SK-N-SH treated with all-trans-retinoic acid at 6 μM for 48 hours (cell line): ENCODE results near the gene EVX1.

Experiments
- ATAC-seq: fragments of 200-7000 bp; cut with Tn5 transposase; 3 replicates; pipeline ENCODE4 v1.9.1; 2020; ENCODE audit warnings: mild to moderate bottlenecking, moderate library complexity
- ARNTL ChIP-seq: fragments of 450-650 bp; formaldehyde crosslinking; IDR thresholded peaks from 2 replicates; pipeline ENCODE4 v1.5.0; 2020; ENCODE audit warnings: low read depth, mild to moderate bottlenecking, moderate library complexity, borderline replicate concordance
- BACH2 ChIP-seq: fragments of 250-450 bp; sonication (Bioruptor Pico); IDR thresholded peaks from 2 replicates; pipeline ENCODE4 v1.9.0; 2021; ENCODE audit warnings: mild to moderate bottlenecking, borderline replicate concordance
- ESRRG ChIP-seq: fragments of 250-450 bp; sonication (Bioruptor Pico); IDR thresholded peaks from 2 replicates; pipeline ENCODE4 v1.6.1; 2021; ENCODE audit warnings: mild to moderate bottlenecking
- GLIS3 ChIP-seq: fragments of 250-450 bp; sonication (Bioruptor Pico); IDR thresholded peaks from 2 replicates; pipeline ENCODE4 v1.5.0; 2020; ENCODE audit warnings: mild to moderate bottlenecking, moderate library complexity
- ISL1 ChIP-seq: fragments of 250-450 bp; sonication (Bioruptor Pico); IDR thresholded peaks from 2 replicates; pipeline ENCODE4 v2.1.2; 2022; ENCODE audit warnings: mild to moderate bottlenecking, moderate library complexity
- OSR1 ChIP-seq: fragments of 250-450 bp; sonication (Bioruptor Pico); IDR thresholded peaks from 2 replicates; pipeline ENCODE4 v1.8.0; 2022; ENCODE audit warnings: moderate library complexity, mild to moderate bottlenecking, inconsistent platforms
- POU6F1 ChIP-seq: fragments of 250-450 bp; sonication (Bioruptor Pico); IDR thresholded peaks from 2 replicates; pipeline ENCODE4 v1.8.0; 2021; ENCODE audit warnings: low read depth, mild to moderate bottlenecking, moderate library complexity, borderline replicate concordance
- RARB ChIP-seq: fragments of 250-450 bp; sonication (Bioruptor Pico); IDR thresholded peaks from 2 replicates; pipeline ENCODE4 v1.8.0; 2021; ENCODE audit warnings: mild to moderate bottlenecking, moderate library complexity
- TCF4 ChIP-seq: fragments of 250-450 bp; sonication (Bioruptor Pico); IDR thresholded peaks from 2 replicates; pipeline ENCODE4 v1.8.0; 2021; ENCODE audit warnings: mild to moderate bottlenecking, moderate library complexity, borderline replicate concordance
- TOX ChIP-seq: fragments of 250-450 bp; sonication (Bioruptor Pico); IDR thresholded peaks from 2 replicates; pipeline ENCODE4 v1.8.0; 2021; ENCODE audit warnings: mild to moderate bottlenecking, moderate library complexity, borderline replicate concordance
- TSHZ2 ChIP-seq: fragments of 250-450 bp; sonication (Bioruptor Pico); IDR thresholded peaks from 2 replicates; pipeline ENCODE4 v1.5.0; 2020; ENCODE audit warnings: mild to moderate bottlenecking, moderate library complexity
- ZC3H10 ChIP-seq: fragments of 250-450 bp; sonication (Bioruptor Pico); IDR thresholded peaks from 2 replicates; pipeline ENCODE4 v1.5.1; 2021; ENCODE audit warnings: mild to moderate bottlenecking, moderate library complexity
- ZFP3 ChIP-seq: fragments of 250-450 bp; sonication (Bioruptor Pico); IDR thresholded peaks from 2 replicates; pipeline ENCODE4 v1.5.0; 2020; ENCODE audit warnings: mild to moderate bottlenecking, moderate library complexity
- ZFP30 ChIP-seq: fragments of 450-650 bp; formaldehyde crosslinking; IDR thresholded peaks from 2 replicates; pipeline ENCODE4 v1.5.0; 2022; ENCODE audit warnings: mild to moderate bottlenecking, moderate library complexity
- ZNF565 ChIP-seq: fragments of 450-650 bp; formaldehyde crosslinking; conservative IDR thresholded peaks from 2 replicates; pipeline ENCODE4 v1.5.0; 2020; ENCODE audit warnings: low read depth, mild to moderate bottlenecking, moderate library complexity
- ZNF70 ChIP-seq: fragments of 450-650 bp; formaldehyde crosslinking; IDR thresholded peaks from 2 replicates; pipeline ENCODE4 v1.5.0; 2020; ENCODE audit warnings: mild to moderate bottlenecking, moderate library complexity
- ZNF8 ChIP-seq: fragments of 450-650 bp; formaldehyde crosslinking; IDR thresholded peaks from 2 replicates; pipeline ENCODE4 v1.5.0; 2020; ENCODE audit warnings: mild to moderate bottlenecking, moderate library complexity
- TF ChIP-seq, protein P1 (sequence below): fragments of 250-450 bp; sonication (Bioruptor Pico); IDR thresholded peaks from 2 replicates; pipeline ENCODE4 v1.8.0; 2020; ENCODE audit warnings: mild to moderate bottlenecking, moderate library complexity, borderline replicate concordance
- TF ChIP-seq, protein P2 (sequence below): fragments of 250-450 bp; sonication (Bioruptor Pico); IDR thresholded peaks from 2 replicates; pipeline ENCODE4 v1.5.1; 2021; ENCODE audit warnings: mild to moderate bottlenecking, moderate library complexity

The EVX1 gene

DNA sequence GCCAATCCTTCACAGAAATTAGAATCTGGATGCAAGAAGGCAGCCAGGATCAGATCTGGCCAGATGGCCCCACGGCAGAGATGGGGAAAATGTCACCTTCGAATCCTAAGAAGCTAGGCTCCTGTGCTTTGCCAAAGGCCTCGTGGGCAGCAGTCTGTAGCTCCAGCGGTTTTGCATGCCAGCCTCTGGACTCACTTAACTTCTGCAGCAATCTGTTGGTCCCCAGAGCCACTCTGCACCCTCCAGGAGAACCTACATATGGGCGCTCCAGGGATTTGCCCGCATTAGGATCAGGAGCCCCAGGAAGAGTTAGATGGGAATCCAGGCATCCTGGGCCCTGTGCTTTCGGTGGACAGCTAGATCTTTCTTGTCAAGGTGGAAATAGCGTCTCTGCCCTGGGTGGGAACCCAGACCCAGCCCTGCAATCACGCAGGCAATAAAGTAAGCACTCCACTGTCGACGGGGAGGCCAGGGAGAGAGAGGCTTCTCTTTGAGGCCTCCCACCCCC lies 32.6 kb upstream of the EVX1 start:
- TF ChIP-seq BACH2 (no peak), ESRRG (no peak), ZC3H10 (no peak), ZFP3 (CRISPR knock-in tag) (no peak), RARB (CRISPR knock-in tag) (no peak), TOX (CRISPR knock-in tag) (no peak), OSR1 (no peak)
- ATAC-seq, result peak; percentile 13

- TF ChIP-seq ZFP3 (CRISPR knock-in tag) (no peak), TCF4 (CRISPR knock-in tag) (no peak), POU6F1 (no peak)
- TF ChIP-seq, protein P1, sequence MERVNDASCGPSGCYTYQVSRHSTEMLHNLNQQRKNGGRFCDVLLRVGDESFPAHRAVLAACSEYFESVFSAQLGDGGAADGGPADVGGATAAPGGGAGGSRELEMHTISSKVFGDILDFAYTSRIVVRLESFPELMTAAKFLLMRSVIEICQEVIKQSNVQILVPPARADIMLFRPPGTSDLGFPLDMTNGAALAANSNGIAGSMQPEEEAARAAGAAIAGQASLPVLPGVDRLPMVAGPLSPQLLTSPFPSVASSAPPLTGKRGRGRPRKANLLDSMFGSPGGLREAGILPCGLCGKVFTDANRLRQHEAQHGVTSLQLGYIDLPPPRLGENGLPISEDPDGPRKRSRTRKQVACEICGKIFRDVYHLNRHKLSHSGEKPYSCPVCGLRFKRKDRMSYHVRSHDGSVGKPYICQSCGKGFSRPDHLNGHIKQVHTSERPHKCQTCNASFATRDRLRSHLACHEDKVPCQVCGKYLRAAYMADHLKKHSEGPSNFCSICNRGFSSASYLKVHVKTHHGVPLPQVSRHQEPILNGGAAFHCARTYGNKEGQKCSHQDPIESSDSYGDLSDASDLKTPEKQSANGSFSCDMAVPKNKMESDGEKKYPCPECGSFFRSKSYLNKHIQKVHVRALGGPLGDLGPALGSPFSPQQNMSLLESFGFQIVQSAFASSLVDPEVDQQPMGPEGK (CRISPR knock-in tag), result no peak
- ATAC-seq, result peak; percentile 86
Observed at GRCh38 chr7:27210441-27211083, 32.0 kb upstream of the EVX1 start.

DNA sequence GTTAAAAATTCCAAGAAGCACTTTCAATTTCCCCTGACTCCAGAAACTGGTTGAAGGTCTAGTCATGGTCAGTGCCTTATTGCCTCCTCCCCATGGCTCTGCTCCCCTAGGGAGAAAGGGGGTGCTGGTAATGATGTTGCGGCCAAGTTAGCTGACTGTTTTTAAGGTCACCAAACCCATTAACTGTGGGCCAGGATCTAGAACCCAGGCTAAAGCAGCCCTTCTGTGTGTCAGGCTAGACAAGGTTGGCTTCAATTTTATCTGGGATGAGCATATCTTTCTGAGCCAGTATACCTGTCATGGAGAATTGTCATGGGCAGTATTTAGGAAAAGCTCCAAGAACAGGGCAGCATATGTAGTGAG lies 31.5 kb upstream of the EVX1 start:
- TF ChIP-seq ISL1 (CRISPR knock-in tag), result no peak
- no peak for ATAC-seq

GRCh38 chr7:27211764-27212204 lies 30.8 kb upstream of the EVX1 start:
- no peak for TF ChIP-seq ZNF70 (CRISPR knock-in tag)
- TF ChIP-seq, all 23 proteins: peak for 0
- no peak for ATAC-seq

DNA sequence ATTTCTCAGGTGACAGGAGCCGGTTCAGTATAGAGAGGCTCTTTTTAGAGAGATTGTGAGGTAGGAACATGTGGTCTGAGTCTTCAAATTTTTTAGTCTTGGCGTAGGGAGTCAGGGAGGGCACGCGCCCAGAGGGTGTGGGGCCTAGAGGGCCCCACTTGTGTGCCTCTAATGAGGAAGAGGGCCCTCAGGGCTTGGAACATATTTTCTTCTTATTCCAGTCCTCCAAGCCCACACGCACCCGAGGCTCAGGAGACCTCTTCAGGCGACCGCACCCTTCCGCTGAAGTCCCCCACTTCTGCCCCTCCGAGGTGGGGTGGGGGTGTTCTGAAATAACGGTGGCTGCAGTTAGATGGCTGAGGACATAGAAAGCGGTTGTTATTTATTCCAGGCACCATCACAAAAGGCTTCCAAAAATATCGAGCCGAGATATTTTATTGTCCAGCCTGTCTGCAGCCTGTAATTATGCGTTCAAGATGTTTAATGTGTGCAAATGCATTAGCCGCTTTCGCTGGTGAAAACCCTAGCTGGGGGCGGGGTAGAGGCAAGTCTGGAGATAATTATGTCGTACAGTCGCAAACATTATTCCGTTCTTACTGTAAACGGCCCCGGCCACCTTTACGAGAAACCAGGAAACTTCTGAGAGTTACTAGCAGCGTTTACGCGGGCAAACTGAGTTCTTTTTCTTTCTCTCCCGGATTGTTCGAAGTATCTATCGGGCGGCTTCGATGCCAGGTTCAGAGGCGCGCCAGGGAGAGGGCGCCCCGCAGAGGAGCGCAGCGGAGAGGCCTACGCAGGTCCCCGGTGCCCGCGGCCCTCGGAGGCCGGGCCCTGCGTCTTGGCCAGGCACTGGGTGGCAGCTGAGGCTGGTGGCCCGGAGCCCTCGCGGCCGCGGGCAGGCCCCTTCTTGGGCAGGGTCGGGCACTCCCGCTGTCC lies 29.8 kb upstream of the EVX1 start:
- TF ChIP-seq ZFP30 (CRISPR knock-in tag), result no peak

GRCh38 chr7:27213433-27214238 lies 29.0 kb upstream of the EVX1 start:
- ATAC-seq, result no peak
- TF ChIP-seq ARNTL (CRISPR knock-in tag) (no peak), GLIS3 (no peak), ZNF70 (CRISPR knock-in tag) (no peak), ZFP3 (CRISPR knock-in tag) (no peak), ZC3H10 (no peak), ZNF565 (no peak), RARB (CRISPR knock-in tag) (no peak), ESRRG (no peak), OSR1 (no peak), TCF4 (CRISPR knock-in tag) (no peak), TOX (CRISPR knock-in tag) (no peak), ISL1 (CRISPR knock-in tag) (no peak), TSHZ2 (no peak), ZFP30 (CRISPR knock-in tag) (no peak), ZNF8 (no peak), BACH2 (no peak)
- TF ChIP-seq, protein P2, sequence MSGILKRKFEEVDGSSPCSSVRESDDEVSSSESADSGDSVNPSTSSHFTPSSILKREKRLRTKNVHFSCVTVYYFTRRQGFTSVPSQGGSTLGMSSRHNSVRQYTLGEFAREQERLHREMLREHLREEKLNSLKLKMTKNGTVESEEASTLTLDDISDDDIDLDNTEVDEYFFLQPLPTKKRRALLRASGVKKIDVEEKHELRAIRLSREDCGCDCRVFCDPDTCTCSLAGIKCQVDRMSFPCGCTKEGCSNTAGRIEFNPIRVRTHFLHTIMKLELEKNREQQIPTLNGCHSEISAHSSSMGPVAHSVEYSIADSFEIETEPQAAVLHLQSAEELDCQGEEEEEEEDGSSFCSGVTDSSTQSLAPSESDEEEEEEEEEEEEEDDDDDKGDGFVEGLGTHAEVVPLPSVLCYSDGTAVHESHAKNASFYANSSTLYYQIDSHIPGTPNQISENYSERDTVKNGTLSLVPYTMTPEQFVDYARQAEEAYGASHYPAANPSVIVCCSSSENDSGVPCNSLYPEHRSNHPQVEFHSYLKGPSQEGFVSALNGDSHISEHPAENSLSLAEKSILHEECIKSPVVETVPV (CRISPR knock-in tag), result no peak
- TF ChIP-seq, protein P1 (CRISPR knock-in tag), result no peak

More for the DNA sequence above, 29.8 kb upstream of the EVX1 start:
- peak; percentile 24; the same call in 2 of the 3 replicates for ATAC-seq
